SK-N-SH (cell line): ENCODE results near the gene UBE2E2.

Experiments
- CTCF ChIP-seq: fragments of 200-600 bp; sonication (generic); IDR thresholded peaks from 2 replicates; pipeline ENCODE4 v1.6.1; 2017; ENCODE audit warnings: antibody characterized with exemption, mild to moderate bottlenecking, moderate library complexity
- JUND ChIP-seq: IDR thresholded peaks from 2 replicates; pipeline ENCODE4 v1.4.0; 2012
- MAX ChIP-seq: IDR thresholded peaks from 2 replicates; pipeline ENCODE4 v1.4.0; 2012; ENCODE audit warnings: low read depth
- MXI1 ChIP-seq: IDR thresholded peaks from 2 replicates; pipeline ENCODE4 v1.6.1; 2012; ENCODE audit warnings: mild to moderate bottlenecking, low read depth, low read length, improper control_type of control experiment
- NRF1 ChIP-seq: IDR thresholded peaks from 2 replicates; pipeline ENCODE4 v1.6.1; 2012; ENCODE audit warnings: low read depth, mild to moderate bottlenecking, low read length
- POLR2AphosphoS5 ChIP-seq: IDR thresholded peaks from 2 replicates; pipeline ENCODE4 v1.6.1; 2012; ENCODE audit warnings: low read depth, low read length
- REST ChIP-seq: IDR thresholded peaks from 2 replicates; pipeline ENCODE4 v1.6.1; 2012; ENCODE audit warnings: mild to moderate bottlenecking, low read depth, low read length, moderate library complexity
- SMC3 ChIP-seq: IDR thresholded peaks from 2 replicates; pipeline ENCODE4 v1.6.1; 2012; ENCODE audit warnings: low read depth, low read length, improper control_type of control experiment
- TEAD4 ChIP-seq: IDR thresholded peaks from 2 replicates; pipeline ENCODE4 v1.4.0; 2012; ENCODE audit warnings: mild to moderate bottlenecking, borderline replicate concordance; ENCODE audit not compliant: insufficient read depth
- USF2 ChIP-seq: fragments of 150-350 bp; IDR thresholded peaks from 2 replicates; pipeline ENCODE4 v1.6.1; 2017; ENCODE audit warnings: antibody characterized with exemption, low read length, low read depth, borderline replicate concordance
- YY1 ChIP-seq: IDR thresholded peaks from 2 replicates; pipeline ENCODE4 v1.4.0; 2012; ENCODE audit warnings: low read depth, mild to moderate bottlenecking

GRCh38 chr3:23518441-23518840 lies 315.3 kb downstream of the UBE2E2 start:
- TF ChIP-seq CTCF (no peak), JUND (no peak), SMC3 (no peak), MAX (no peak), NRF1 (no peak), YY1 (no peak), POLR2AphosphoS5 (no peak), USF2 (no peak), MXI1 (no peak), REST (no peak), TEAD4 (no peak)
